MG63 (cell line): ENCODE measurements around the gene TNFRSF13B. TPM values are rescaled to one million over a fixed set of nuclear protein-coding genes. Genes with fewer than 3 reads are reported as not detected.

ENCODE experiments used
- DNase-seq: peaks from one replicate; pipeline ENCODE4 v3.0.0-alpha.2; 2020
- H3K27me3 ChIP-seq: fragments of 250-450 bp; sonication (Bioruptor Pico); 2 replicates; pipeline ENCODE4 v1.5.1; 2020; ENCODE audit warnings: mild to moderate bottlenecking, moderate library complexity
- H3K36me3 ChIP-seq: fragments of 250-450 bp; sonication (Bioruptor Pico); 2 replicates; pipeline ENCODE4 v1.5.1; 2020; ENCODE audit warnings: mild to moderate bottlenecking, moderate library complexity
- H3K4me3 ChIP-seq: fragments of 250-450 bp; sonication (Bioruptor Pico); 2 replicates; pipeline ENCODE4 v1.5.1; 2020; ENCODE audit warnings: mild to moderate bottlenecking, moderate library complexity
- H3K9me3 ChIP-seq: fragments of 250-450 bp; sonication (Bioruptor Pico); 2 replicates; pipeline ENCODE4 v1.5.1; 2020; ENCODE audit warnings: mild to moderate bottlenecking, moderate library complexity
- total RNA-seq: library from RNA; depleted of rRNA; stranded (reverse); fragments of >200 nt; shearing (Covaris generic); gene quantifications from 2 replicates; pipeline ENCODE4 v1.2.3, GENCODE V29; 2014; ENCODE audit warnings: low replicate concordance

Gene TNFRSF13B
- total RNA-seq, 1 experiment from 2014 or later = not detected

GRCh38 chr17:16936536-16937310, 35.2 kb downstream of the TNFRSF13B start:
- H3K27me3 ChIP-seq = no peaks in the 10 kb centered on the region

GRCh38 chr17:16935786-16936185, 36.1 kb downstream of the TNFRSF13B start:
- Histone ChIP-seq H3K4me3 (no peak overlapping the region), H3K27me3 (no peaks in the 10 kb centered on the region), H3K9me3 (no peaks in the 10 kb centered on the region), H3K36me3 (no peaks in the 10 kb centered on the region)
- DNase-seq = no peak

More at GRCh38 chr17:16936536-16937310, 35.2 kb downstream of the TNFRSF13B start:
- H3K36me3 ChIP-seq = no peaks in the 10 kb centered on the region
- no peaks in the 10 kb centered on the region for H3K9me3 ChIP-seq
- no peak overlapping the region for H3K4me3 ChIP-seq
- no peak for DNase-seq

- no peaks in the 10 kb centered on the region for H3K36me3 ChIP-seq
- H3K4me3 ChIP-seq = no peak overlapping the region
- DNase-seq = no peak
- no peaks in the 10 kb centered on the region for H3K9me3 ChIP-seq
- no peaks in the 10 kb centered on the region for H3K27me3 ChIP-seq
These were observed 36.7 kb downstream of the TNFRSF13B start for GRCh38 chr17:16935241-16935663.

- Histone ChIP-seq H3K4me3 (no peak overlapping the region), H3K36me3 (no peaks in the 10 kb centered on the region), H3K27me3 (no peaks in the 10 kb centered on the region), H3K9me3 (no peaks in the 10 kb centered on the region)
- no peak for DNase-seq
These were observed 37.1 kb downstream of the TNFRSF13B start for GRCh38 chr17:16934836-16935235.

GRCh38 chr17:16934133-16934795, 37.7 kb downstream of the TNFRSF13B start:
- H3K4me3 ChIP-seq = no peak overlapping the region
- H3K9me3 ChIP-seq = no peaks in the 10 kb centered on the region
- H3K36me3 ChIP-seq = no peaks in the 10 kb centered on the region
- no peaks in the 10 kb centered on the region for H3K27me3 ChIP-seq
- no peak for DNase-seq

- Histone ChIP-seq H3K36me3 (no peaks in the 10 kb centered on the region), H3K9me3 (no peaks in the 10 kb centered on the region), H3K4me3 (no peak overlapping the region), H3K27me3 (no peaks in the 10 kb centered on the region)
- DNase-seq = peak; percentile 5
These were observed 38.4 kb downstream of the TNFRSF13B start for GRCh38 chr17:16933317-16934132.

- Histone ChIP-seq H3K4me3 (no peak overlapping the region), H3K9me3 (no peaks in the 10 kb centered on the region), H3K27me3 (no peaks in the 10 kb centered on the region), H3K36me3 (no peaks in the 10 kb centered on the region)
- no peak for DNase-seq
These were observed 39.3 kb downstream of the TNFRSF13B start for GRCh38 chr17:16932611-16933010.

GRCh38 chr17:16932156-16932555, 39.8 kb downstream of the TNFRSF13B start:
- no peaks in the 10 kb centered on the region for H3K36me3 ChIP-seq
- H3K9me3 ChIP-seq = no peaks in the 10 kb centered on the region
- no peak overlapping the region for H3K4me3 ChIP-seq
- no peaks in the 10 kb centered on the region for H3K27me3 ChIP-seq
- no peak for DNase-seq

- Histone ChIP-seq H3K36me3 (no peaks in the 10 kb centered on the region), H3K9me3 (no peaks in the 10 kb centered on the region), H3K27me3 (no peaks in the 10 kb centered on the region), H3K4me3 (no peak overlapping the region)
- DNase-seq = no peak
These were observed 40.4 kb downstream of the TNFRSF13B start for GRCh38 chr17:16931318-16932060.

- DNase-seq = no peak
- Histone ChIP-seq H3K4me3 (no peak overlapping the region), H3K36me3 (no peaks in the 10 kb centered on the region), H3K27me3 (no peaks in the 10 kb centered on the region), H3K9me3 (no peaks in the 10 kb centered on the region)
These were observed 41.2 kb downstream of the TNFRSF13B start for GRCh38 chr17:16930571-16931317.

GRCh38 chr17:16929757-16930520, 42.0 kb downstream of the TNFRSF13B start:
- H3K27me3 ChIP-seq = no peaks in the 10 kb centered on the region
- H3K36me3 ChIP-seq = no peaks in the 10 kb centered on the region
- no peak for DNase-seq
- H3K4me3 ChIP-seq = no peak overlapping the region
- H3K9me3 ChIP-seq = no peaks in the 10 kb centered on the region

GRCh38 chr17:16929035-16929680, 42.8 kb downstream of the TNFRSF13B start:
- H3K27me3 ChIP-seq = no peaks in the 10 kb centered on the region
- H3K9me3 ChIP-seq = no peaks in the 10 kb centered on the region
- no peak for DNase-seq
- H3K36me3 ChIP-seq = no peaks in the 10 kb centered on the region
- H3K4me3 ChIP-seq = no peak overlapping the region

- Histone ChIP-seq H3K36me3 (no peaks in the 10 kb centered on the region), H3K27me3 (no peaks in the 10 kb centered on the region), H3K4me3 (no peak overlapping the region), H3K9me3 (no peaks in the 10 kb centered on the region)
- no peak for DNase-seq
These were observed 43.4 kb downstream of the TNFRSF13B start for GRCh38 chr17:16928406-16929034.

GRCh38 chr17:16927641-16928321, 44.1 kb downstream of the TNFRSF13B start:
- H3K4me3 ChIP-seq = no peak overlapping the region
- no peaks in the 10 kb centered on the region for H3K9me3 ChIP-seq
- no peaks in the 10 kb centered on the region for H3K36me3 ChIP-seq
- no peak for DNase-seq
- no peaks in the 10 kb centered on the region for H3K27me3 ChIP-seq
